Measurements from ENCODE around the gene SPSB4.

The SPSB4 gene

GRCh38 chr3:141056751-141057171, 5.6 kb downstream of the SPSB4 start:
- H3K4me3 ChIP-seq (ENCODE audit: low read depth, low read length), result no peak overlapping the region

DNA sequence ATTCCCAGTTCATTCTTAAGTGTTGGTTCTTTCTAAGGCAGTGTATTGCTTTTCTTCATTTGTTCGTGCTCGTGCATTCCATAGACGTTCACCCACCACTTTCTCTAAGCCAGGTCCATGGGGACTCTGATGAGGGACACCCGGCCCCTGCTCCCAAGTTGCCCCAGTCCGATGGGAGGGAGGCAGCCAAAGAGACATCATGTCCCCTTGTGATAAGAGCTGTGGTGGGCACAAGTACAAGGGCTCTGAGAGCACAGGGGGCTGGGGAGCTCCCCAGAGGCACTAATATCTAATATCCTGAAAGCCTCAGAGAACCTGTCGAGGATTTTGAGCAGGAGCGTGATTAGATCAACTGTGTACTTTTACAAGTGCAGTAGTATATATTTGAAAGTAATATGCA, 6.3 kb downstream of the SPSB4 start:
- no peak overlapping the region for H3K4me3 ChIP-seq (ENCODE audit: low read depth, low read length)
- TF ChIP-seq CTCF (IDR thresholded peaks at IDR 0.05; ENCODE audit: low read depth, low read length), result no peak

More at GRCh38 chr3:141056751-141057171, 5.6 kb downstream of the SPSB4 start:
- no peak for TF ChIP-seq CTCF (IDR thresholded peaks at IDR 0.05; ENCODE audit: low read depth, low read length)

- no peak for TF ChIP-seq CTCF (IDR thresholded peaks at IDR 0.05; ENCODE audit: low read depth, low read length)
- H3K4me3 ChIP-seq (ENCODE audit: low read depth, low read length), result no peak overlapping the region
Measured at GRCh38 chr3:141057946-141058800, 7.0 kb downstream of the SPSB4 start.

- TF ChIP-seq CTCF (IDR thresholded peaks at IDR 0.05; ENCODE audit: low read depth, low read length), result no peak
- H3K4me3 ChIP-seq (ENCODE audit: low read depth, low read length), result no peak overlapping the region
Measured at GRCh38 chr3:141058996-141059395, 7.8 kb downstream of the SPSB4 start.

DNA sequence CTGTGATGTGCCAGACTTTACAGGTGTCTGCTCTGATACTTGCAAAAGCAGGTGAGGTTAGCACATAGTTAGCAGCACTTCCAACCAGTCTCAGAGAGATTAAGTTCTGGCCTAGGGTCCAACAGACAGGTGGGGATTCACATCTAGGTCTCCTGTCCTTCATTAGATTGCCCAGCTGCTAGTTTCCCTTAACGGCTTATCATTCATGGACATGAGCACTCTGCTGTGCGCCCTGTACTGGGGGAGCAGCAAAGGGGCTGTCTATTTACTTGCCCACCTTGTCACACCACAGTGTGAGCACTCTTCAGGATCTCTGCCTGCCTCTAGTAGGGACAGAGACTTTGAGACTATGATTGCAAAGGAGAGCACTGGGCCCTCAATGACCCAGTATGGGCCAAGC, 8.7 kb downstream of the SPSB4 start:
- no peak overlapping the region for H3K4me3 ChIP-seq (ENCODE audit: low read depth, low read length)
- TF ChIP-seq CTCF (IDR thresholded peaks at IDR 0.05; ENCODE audit: low read depth, low read length), result no peak

GRCh38 chr3:141060327-141060726, 9.2 kb downstream of the SPSB4 start:
- no peak overlapping the region for H3K4me3 ChIP-seq (ENCODE audit: low read depth, low read length)
- no peak for TF ChIP-seq CTCF (IDR thresholded peaks at IDR 0.05; ENCODE audit: low read depth, low read length)

DNA sequence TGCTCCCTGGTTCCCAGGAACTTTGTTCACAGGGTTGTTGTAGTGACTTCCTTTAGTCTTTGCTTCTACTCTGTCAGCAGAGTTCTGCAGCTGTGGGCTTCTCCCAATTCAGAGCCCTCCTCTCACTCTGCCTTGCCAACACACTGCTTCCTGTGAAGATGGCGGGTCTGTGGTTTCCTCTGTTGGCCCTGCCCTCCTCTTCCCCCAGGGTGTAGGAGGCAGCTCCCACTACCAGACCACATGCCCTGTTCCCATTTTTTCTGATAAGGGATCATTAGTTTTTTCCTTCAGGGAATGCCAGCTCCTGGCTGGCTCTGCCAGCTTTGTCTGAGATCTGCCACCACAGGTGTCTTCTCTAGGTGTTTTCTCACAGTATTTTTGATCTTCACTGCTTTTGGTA, 12.7 kb downstream of the SPSB4 start:
- TF ChIP-seq CTCF (IDR thresholded peaks at IDR 0.05; ENCODE audit: low read depth, low read length), result no peak
- no peak overlapping the region for H3K4me3 ChIP-seq (ENCODE audit: low read depth, low read length)

All from WI38 (cell line).